Right lobe of liver (tissue), 4 donors: ENCODE data around the gene JUNB.

Source experiments
- POLR2A ChIP-seq: fragments of 450-650 bp; IDR thresholded peaks from one replicate; pipeline ENCODE4 v1.6.1; 2017; ENCODE audit warnings: antibody characterized with exemption, mild to moderate bottlenecking
- TF ChIP-seq, protein P1 (sequence below), 4 donors: fragments of 200-600 bp in 3 of 4; fragments of 450-650 bp in 1 of 4; IDR thresholded peaks; one replicate each; pipeline versions ENCODE4 v1.5.1 to v1.8.0; 2016 to 2022; ENCODE audit warnings: antibody characterized with exemption in 4 of 4, mild to moderate bottlenecking in 2 of 4
- donor health status: DM: no; HTN: no; CAD: no.
- donor health status: DM: no; HTN: no; CAD: no.
- donor health status: DM: no; HTN: yes; CAD: no.

DNA sequence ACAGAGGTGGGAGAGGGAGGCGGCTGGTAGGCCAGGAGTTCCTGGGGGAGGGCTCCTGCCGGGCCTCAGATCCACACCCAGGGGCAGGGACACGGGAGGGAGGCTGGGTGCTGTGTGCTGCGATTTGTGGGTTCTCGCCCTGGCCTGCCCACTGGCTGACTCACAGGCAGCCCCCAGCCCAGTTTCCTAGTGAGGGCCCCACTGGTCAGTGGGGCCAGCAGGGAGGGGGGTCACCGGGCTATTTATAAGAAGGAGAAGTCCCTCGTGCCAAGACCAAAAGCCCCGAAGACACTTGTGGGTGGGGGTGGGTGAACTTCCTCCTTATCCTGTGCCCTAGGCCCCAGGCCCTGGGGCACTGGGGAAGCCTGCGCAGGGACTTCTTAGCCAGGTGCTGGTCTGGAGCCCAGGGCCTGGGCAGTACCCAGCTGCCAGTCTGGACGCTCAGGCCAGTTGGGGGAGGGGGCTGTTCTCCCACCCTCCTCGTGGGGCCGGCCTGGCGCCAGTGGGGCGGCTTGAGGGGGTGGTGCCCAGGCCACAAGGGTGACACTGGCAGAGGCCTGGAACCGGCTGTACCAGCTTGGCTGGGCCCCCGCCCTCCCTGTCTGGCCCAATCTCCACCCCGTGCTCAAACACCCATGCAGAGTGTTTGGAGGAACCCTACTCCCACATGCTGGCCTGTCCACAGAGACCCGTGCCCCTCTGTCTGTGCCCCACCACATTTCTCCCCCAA is 5.0 kb upstream of the JUNB start:
- TF ChIP-seq, protein P1, sequence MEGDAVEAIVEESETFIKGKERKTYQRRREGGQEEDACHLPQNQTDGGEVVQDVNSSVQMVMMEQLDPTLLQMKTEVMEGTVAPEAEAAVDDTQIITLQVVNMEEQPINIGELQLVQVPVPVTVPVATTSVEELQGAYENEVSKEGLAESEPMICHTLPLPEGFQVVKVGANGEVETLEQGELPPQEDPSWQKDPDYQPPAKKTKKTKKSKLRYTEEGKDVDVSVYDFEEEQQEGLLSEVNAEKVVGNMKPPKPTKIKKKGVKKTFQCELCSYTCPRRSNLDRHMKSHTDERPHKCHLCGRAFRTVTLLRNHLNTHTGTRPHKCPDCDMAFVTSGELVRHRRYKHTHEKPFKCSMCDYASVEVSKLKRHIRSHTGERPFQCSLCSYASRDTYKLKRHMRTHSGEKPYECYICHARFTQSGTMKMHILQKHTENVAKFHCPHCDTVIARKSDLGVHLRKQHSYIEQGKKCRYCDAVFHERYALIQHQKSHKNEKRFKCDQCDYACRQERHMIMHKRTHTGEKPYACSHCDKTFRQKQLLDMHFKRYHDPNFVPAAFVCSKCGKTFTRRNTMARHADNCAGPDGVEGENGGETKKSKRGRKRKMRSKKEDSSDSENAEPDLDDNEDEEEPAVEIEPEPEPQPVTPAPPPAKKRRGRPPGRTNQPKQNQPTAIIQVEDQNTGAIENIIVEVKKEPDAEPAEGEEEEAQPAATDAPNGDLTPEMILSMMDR (IDR thresholded peaks at IDR 0.05), result no peak
- TF ChIP-seq POLR2A, result peak; percentile 25
